ENCODE results near the gene KCNH1.

DNA sequence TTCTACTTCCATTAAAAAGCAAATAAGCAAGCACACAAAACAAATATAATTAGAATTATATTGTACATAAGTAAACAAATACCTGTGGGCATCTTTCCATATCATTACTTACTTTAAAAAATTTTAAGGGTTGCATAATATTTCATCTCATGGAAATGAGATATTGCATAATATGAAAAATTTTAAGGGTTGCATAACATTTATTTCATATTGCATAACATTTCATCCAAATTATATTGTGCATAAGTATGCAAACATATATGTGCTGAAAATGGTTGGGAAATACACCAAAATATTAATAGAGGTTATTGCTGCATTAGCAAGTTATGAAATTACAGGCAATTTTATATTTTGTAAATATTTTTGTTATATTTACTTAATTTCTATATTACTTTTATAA, 213.7 kb downstream of the KCNH1 start:
- TF ChIP-seq, protein P1, sequence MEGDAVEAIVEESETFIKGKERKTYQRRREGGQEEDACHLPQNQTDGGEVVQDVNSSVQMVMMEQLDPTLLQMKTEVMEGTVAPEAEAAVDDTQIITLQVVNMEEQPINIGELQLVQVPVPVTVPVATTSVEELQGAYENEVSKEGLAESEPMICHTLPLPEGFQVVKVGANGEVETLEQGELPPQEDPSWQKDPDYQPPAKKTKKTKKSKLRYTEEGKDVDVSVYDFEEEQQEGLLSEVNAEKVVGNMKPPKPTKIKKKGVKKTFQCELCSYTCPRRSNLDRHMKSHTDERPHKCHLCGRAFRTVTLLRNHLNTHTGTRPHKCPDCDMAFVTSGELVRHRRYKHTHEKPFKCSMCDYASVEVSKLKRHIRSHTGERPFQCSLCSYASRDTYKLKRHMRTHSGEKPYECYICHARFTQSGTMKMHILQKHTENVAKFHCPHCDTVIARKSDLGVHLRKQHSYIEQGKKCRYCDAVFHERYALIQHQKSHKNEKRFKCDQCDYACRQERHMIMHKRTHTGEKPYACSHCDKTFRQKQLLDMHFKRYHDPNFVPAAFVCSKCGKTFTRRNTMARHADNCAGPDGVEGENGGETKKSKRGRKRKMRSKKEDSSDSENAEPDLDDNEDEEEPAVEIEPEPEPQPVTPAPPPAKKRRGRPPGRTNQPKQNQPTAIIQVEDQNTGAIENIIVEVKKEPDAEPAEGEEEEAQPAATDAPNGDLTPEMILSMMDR (conservative IDR thresholded peaks at IDR 0.05; ENCODE audit: low read depth, low read length), result no peak
- TF ChIP-seq EZH2 (IDR thresholded peaks at IDR 0.05; ENCODE audit: borderline replicate concordance, low read depth, low read length, poor library complexity, severe bottlenecking), result no peak

Measured in A673 (cell line).